GM12878 (cell line): Measurements from ENCODE around the gene GMIP.
"Not testable (repeated sequence)": the region's sequence is repeated elsewhere in the genome, so short reads cannot be mapped to it uniquely, and the experiment has no call there.

Experiments
- ATF3 ChIP-seq: IDR thresholded peaks from 2 replicates; pipeline ENCODE4 v1.6.1; 2011; ENCODE audit warnings: low read depth, mild to moderate bottlenecking, low read length, moderate library complexity, borderline replicate concordance; ENCODE audit errors: extremely low read depth
- BACH1 ChIP-seq: fragments of 450-650 bp; IDR thresholded peaks from 2 replicates; pipeline ENCODE4 v1.6.1; 2017; ENCODE audit warnings: mild to moderate bottlenecking, borderline replicate concordance
- CBX3 ChIP-seq: fragments of 200-600 bp; sonication (generic); IDR thresholded peaks from 2 replicates; pipeline ENCODE4 v1.6.1; 2016; ENCODE audit warnings: low read depth, borderline replicate concordance
- ELK1 ChIP-seq: IDR thresholded peaks from 2 replicates; pipeline ENCODE4 v1.6.1; 2012; ENCODE audit warnings: low read depth, low read length, improper control_type of control experiment
- IKZF1 ChIP-seq: fragments of 450-650 bp; conservative IDR thresholded peaks from 2 replicates; pipeline ENCODE4 v1.6.1; 2017; ENCODE audit warnings: antibody characterized with exemption, mild to moderate bottlenecking
- MTA2 ChIP-seq: fragments of 450-650 bp; IDR thresholded peaks from 2 replicates; pipeline ENCODE4 v1.6.1; 2016; ENCODE audit warnings: low read depth, mild to moderate bottlenecking, moderate library complexity
- MYB ChIP-seq: fragments of 150-350 bp; IDR thresholded peaks from 2 replicates; pipeline ENCODE4 v1.6.1; 2014; ENCODE audit warnings: mild to moderate bottlenecking, low read depth, low read length, borderline replicate concordance
- POLR2A ChIP-seq: IDR thresholded peaks from 2 replicates; pipeline ENCODE4 v1.6.1; 2011; ENCODE audit warnings: low read depth, mild to moderate bottlenecking, low read length
- POLR2AphosphoS5 ChIP-seq: IDR thresholded peaks from 2 replicates; pipeline ENCODE4 v1.6.1; 2011; ENCODE audit warnings: mild to moderate bottlenecking, low read length, inconsistent platforms
- SIX5 ChIP-seq: IDR thresholded peaks from 2 replicates; pipeline ENCODE4 v1.6.1; 2011; ENCODE audit warnings: mild to moderate bottlenecking, low read depth, low read length, moderate library complexity; ENCODE audit not compliant: severe bottlenecking
- ZNF274 ChIP-seq: IDR thresholded peaks from one replicate; pipeline ENCODE4 v1.8.0; 2011; ENCODE audit not compliant: insufficient read length, insufficient read depth
- TF ChIP-seq, protein P1 (sequence below), 3 experiments: IDR thresholded peaks in 2 of 3; conservative IDR thresholded peaks in 1 of 3; 2 replicates each; pipeline ENCODE4 v1.5.1; 2011; ENCODE audit warnings: low read depth in 3 of 3, low read length in 3 of 3, mild to moderate bottlenecking in 3 of 3, control low read depth in 2 of 3, moderate library complexity in 2 of 3, inconsistent platforms in 1 of 3, mixed read lengths in 1 of 3; ENCODE audit not compliant: control insufficient read depth in 2 of 3, insufficient read depth in 1 of 3; ENCODE audit errors: extremely low read depth in 1 of 3

DNA sequence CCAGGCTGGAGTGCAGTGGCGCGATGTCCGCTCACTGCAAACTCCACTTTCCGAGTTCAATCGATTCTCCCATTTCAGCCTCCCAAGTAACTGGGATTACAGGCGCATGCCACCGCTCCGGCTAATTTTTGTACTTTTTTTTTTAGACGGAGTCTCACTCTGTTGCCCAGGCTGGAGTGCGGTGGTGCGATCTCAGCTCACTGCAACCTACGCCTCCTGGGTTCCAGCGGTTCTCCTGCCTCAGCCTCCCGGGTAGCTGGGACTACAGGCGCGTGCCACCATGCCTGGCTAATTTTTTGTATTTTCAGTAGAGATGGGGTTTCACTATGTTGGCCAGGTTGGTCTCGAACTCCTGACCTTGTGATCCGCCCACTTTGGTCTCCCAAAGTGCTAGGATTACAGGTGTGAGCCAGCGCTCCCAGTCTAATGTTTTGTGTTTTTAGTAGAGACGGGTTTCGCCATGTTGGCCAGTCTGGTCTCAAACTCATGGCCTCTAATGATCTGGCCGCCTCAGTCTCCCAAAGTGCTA is 22.0 kb upstream of the GMIP start:
- TF ChIP-seq POLR2AphosphoS5, MYB, BACH1, IKZF1, POLR2A, CBX3, ZNF274, ELK1, ATF3, MTA2, SIX5: not testable (repeated sequence)
- TF ChIP-seq, protein P1, sequence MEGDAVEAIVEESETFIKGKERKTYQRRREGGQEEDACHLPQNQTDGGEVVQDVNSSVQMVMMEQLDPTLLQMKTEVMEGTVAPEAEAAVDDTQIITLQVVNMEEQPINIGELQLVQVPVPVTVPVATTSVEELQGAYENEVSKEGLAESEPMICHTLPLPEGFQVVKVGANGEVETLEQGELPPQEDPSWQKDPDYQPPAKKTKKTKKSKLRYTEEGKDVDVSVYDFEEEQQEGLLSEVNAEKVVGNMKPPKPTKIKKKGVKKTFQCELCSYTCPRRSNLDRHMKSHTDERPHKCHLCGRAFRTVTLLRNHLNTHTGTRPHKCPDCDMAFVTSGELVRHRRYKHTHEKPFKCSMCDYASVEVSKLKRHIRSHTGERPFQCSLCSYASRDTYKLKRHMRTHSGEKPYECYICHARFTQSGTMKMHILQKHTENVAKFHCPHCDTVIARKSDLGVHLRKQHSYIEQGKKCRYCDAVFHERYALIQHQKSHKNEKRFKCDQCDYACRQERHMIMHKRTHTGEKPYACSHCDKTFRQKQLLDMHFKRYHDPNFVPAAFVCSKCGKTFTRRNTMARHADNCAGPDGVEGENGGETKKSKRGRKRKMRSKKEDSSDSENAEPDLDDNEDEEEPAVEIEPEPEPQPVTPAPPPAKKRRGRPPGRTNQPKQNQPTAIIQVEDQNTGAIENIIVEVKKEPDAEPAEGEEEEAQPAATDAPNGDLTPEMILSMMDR (IDR thresholded peaks at IDR 0.05 in 2 of 3, conservative IDR thresholded peaks at IDR 0.05 in 1 of 3; ENCODE audit: control insufficient read depth in 2 of 3, extremely low read depth in 1 of 3, insufficient read depth in 1 of 3, low read depth in 3 of 3, low read length in 3 of 3), result not testable (repeated sequence)
